NB4 (cell line): Measurements from ENCODE around the gene CREBBP.

Experiments
- CTCF ChIP-seq: IDR thresholded peaks from one replicate; pipeline ENCODE4 v1.5.1; 2012; ENCODE audit warnings: low read depth, low read length
- POLR2A ChIP-seq: IDR thresholded peaks from 2 replicates; pipeline ENCODE4 v1.6.1; 2011; ENCODE audit warnings: mild to moderate bottlenecking; ENCODE audit not compliant: insufficient read length; ENCODE audit errors: extremely low read depth
- TF ChIP-seq, protein P1 (sequence below): IDR thresholded peaks from 2 replicates; pipeline ENCODE4 v1.6.1; 2011; ENCODE audit warnings: low read depth, low read length

GRCh38 chr16:3759736-3760135 lies 120.8 kb downstream of the CREBBP start:
- TF ChIP-seq CTCF (no peak), POLR2A (no peak)
- TF ChIP-seq, protein P1, sequence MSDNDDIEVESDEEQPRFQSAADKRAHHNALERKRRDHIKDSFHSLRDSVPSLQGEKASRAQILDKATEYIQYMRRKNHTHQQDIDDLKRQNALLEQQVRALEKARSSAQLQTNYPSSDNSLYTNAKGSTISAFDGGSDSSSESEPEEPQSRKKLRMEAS, result no peak
